WTC11 (cell line): ENCODE measurements around the gene USH1C. TPM values are rescaled to one million over a fixed set of nuclear protein-coding genes. Genes with fewer than 3 reads are reported as not detected.
A peak's percentile ranks its signal among the peaks of the same experiment; 100 is the strongest.

Experiments used
- ATAC-seq: fragments of 200-7000 bp; cut with Tn5 transposase; 2 replicates; pipeline ENCODE4 v1.10.0; 2021; ENCODE audit warnings: mild to moderate bottlenecking, moderate library complexity
- CTCF ChIA-PET: fragments of 300-600 bp; sonication (Branson Sonifier 250); formaldehyde crosslinking; loops from one replicate; lab custom pipeline; 2021; ENCODE audit warnings: antibody characterized with exemption; lab: Charles Lee
- POLR2A ChIA-PET: fragments of 350-600 bp; sonication (Branson Sonifier 250); formaldehyde crosslinking; loops from one replicate; lab custom pipeline; 2021; ENCODE audit warnings: antibody characterized with exemption; lab: Charles Lee
- DNase-seq: peaks from one replicate; pipeline ENCODE4 v3.0.0; 2021; ENCODE audit warnings: low spot score
- H3K27ac Mint-ChIP-seq: 2 replicates; pipeline ENCODE4 v1.8.0; 2021; ENCODE audit warnings: mixed read lengths
- H3K27me3 Mint-ChIP-seq: 2 replicates; pipeline ENCODE4 v1.8.0; 2021; ENCODE audit warnings: low read depth, mild to moderate bottlenecking, moderate library complexity, mixed read lengths
- H3K36me3 Mint-ChIP-seq: 2 replicates; pipeline ENCODE4 v1.8.0; 2021; ENCODE audit warnings: mixed read lengths
- H3K4me1 Mint-ChIP-seq: 2 replicates; pipeline ENCODE4 v1.8.0; 2022; ENCODE audit warnings: mixed read lengths
- H3K4me3 Mint-ChIP-seq: 2 replicates; pipeline ENCODE4 v1.8.0; 2021; ENCODE audit warnings: mild to moderate bottlenecking, moderate library complexity, mixed read lengths
- H3K9me3 Mint-ChIP-seq: 2 replicates; pipeline ENCODE4 v1.8.0; 2021; ENCODE audit warnings: mixed read lengths
- ATF1 ChIP-seq: sonication (generic); formaldehyde crosslinking; IDR thresholded peaks from 2 replicates; pipeline ENCODE4 v1.8.1; 2023; ENCODE audit warnings: mild to moderate bottlenecking, moderate library complexity, missing genetic modification reagents
- CREB1 ChIP-seq: sonication (generic); formaldehyde crosslinking; IDR thresholded peaks from 2 replicates; pipeline ENCODE4 v1.8.0; 2023; ENCODE audit warnings: mild to moderate bottlenecking, missing genetic modification reagents
- ELF4 ChIP-seq: sonication (generic); formaldehyde crosslinking; IDR thresholded peaks from 2 replicates; pipeline ENCODE4 v1.8.1; 2022; ENCODE audit warnings: low read depth, mild to moderate bottlenecking, moderate library complexity, missing genetic modification reagents
- EMX1 ChIP-seq: fragments of 250-450 bp; sonication (Bioruptor Pico); IDR thresholded peaks from 2 replicates; pipeline ENCODE4 v1.8.0; 2021; ENCODE audit warnings: mild to moderate bottlenecking
- ETV6 ChIP-seq: sonication (generic); formaldehyde crosslinking; IDR thresholded peaks from 2 replicates; pipeline ENCODE4 v1.8.1; 2022; ENCODE audit warnings: mild to moderate bottlenecking, missing genetic modification reagents
- FOXP4 ChIP-seq: sonication (generic); formaldehyde crosslinking; IDR thresholded peaks from 2 replicates; pipeline ENCODE4 v1.8.0; 2022; ENCODE audit warnings: mild to moderate bottlenecking, missing genetic modification reagents
- GABPB1 ChIP-seq: sonication (generic); formaldehyde crosslinking; IDR thresholded peaks from 2 replicates; pipeline ENCODE4 v1.8.1; 2023; ENCODE audit warnings: mild to moderate bottlenecking, missing genetic modification reagents
- IRF2 ChIP-seq: sonication (generic); formaldehyde crosslinking; IDR thresholded peaks from 2 replicates; pipeline ENCODE4 v1.8.0; 2022; ENCODE audit warnings: low read depth, missing genetic modification reagents, borderline replicate concordance
- KAT7 ChIP-seq: sonication (generic); formaldehyde crosslinking; IDR thresholded peaks from 2 replicates; pipeline ENCODE4 v1.8.1; 2023; ENCODE audit warnings: missing genetic modification reagents, mild to moderate bottlenecking, borderline replicate concordance
- MXD4 ChIP-seq: fragments of 250-450 bp; sonication (Bioruptor Pico); IDR thresholded peaks from 2 replicates; pipeline ENCODE4 v1.8.0; 2021; ENCODE audit warnings: mild to moderate bottlenecking, moderate library complexity, borderline replicate concordance
- MYBL2 ChIP-seq: sonication (generic); formaldehyde crosslinking; IDR thresholded peaks from 2 replicates; pipeline ENCODE4 v1.8.1; 2023; ENCODE audit warnings: mild to moderate bottlenecking, moderate library complexity, missing genetic modification reagents
- NR2C2 ChIP-seq: sonication (generic); formaldehyde crosslinking; IDR thresholded peaks from 2 replicates; pipeline ENCODE4 v1.8.0; 2022; ENCODE audit warnings: mild to moderate bottlenecking, missing genetic modification reagents
- NR3C1 ChIP-seq: sonication (generic); formaldehyde crosslinking; conservative IDR thresholded peaks from 2 replicates; pipeline ENCODE4 v1.8.1; 2023; ENCODE audit warnings: low read depth, mild to moderate bottlenecking, missing genetic modification reagents
- RORB ChIP-seq: fragments of 250-450 bp; sonication (Bioruptor Pico); IDR thresholded peaks from 2 replicates; pipeline ENCODE4 v1.9.0; 2021; ENCODE audit warnings: mild to moderate bottlenecking
- SMAD4 ChIP-seq: sonication (generic); formaldehyde crosslinking; IDR thresholded peaks from 2 replicates; pipeline ENCODE4 v1.8.0; 2022; ENCODE audit warnings: mild to moderate bottlenecking, missing genetic modification reagents
- USF1 ChIP-seq: sonication (generic); formaldehyde crosslinking; IDR thresholded peaks from 2 replicates; pipeline ENCODE4 v1.8.0; 2022; ENCODE audit warnings: mild to moderate bottlenecking, missing genetic modification reagents
- ZNF219 ChIP-seq: sonication (generic); formaldehyde crosslinking; IDR thresholded peaks from 2 replicates; pipeline ENCODE4 v1.8.0; 2023; ENCODE audit warnings: missing genetic modification reagents, mild to moderate bottlenecking, borderline replicate concordance
- ZNF671 ChIP-seq: fragments of 250-450 bp; sonication (Bioruptor Pico); IDR thresholded peaks from 2 replicates; pipeline ENCODE4 v1.8.0; 2021; ENCODE audit warnings: mild to moderate bottlenecking
- total RNA-seq: library from RNA; stranded (reverse); gene quantifications from 3 replicates; pipeline ENCODE4 v1.2.3, GENCODE V29; 2021
- TF ChIP-seq, protein P1 (sequence below): sonication (generic); formaldehyde crosslinking; IDR thresholded peaks from 2 replicates; pipeline ENCODE4 v1.8.1; 2022; ENCODE audit warnings: mild to moderate bottlenecking, moderate library complexity, missing genetic modification reagents
- TF ChIP-seq, protein P2 (sequence below): sonication (generic); formaldehyde crosslinking; IDR thresholded peaks from 2 replicates; pipeline ENCODE4 v1.8.1; 2022; ENCODE audit warnings: low read depth, missing genetic modification reagents, borderline replicate concordance

USH1C gene
- total RNA-seq, 1 experiment from 2014 or later, result 3.9 TPM

DNA sequence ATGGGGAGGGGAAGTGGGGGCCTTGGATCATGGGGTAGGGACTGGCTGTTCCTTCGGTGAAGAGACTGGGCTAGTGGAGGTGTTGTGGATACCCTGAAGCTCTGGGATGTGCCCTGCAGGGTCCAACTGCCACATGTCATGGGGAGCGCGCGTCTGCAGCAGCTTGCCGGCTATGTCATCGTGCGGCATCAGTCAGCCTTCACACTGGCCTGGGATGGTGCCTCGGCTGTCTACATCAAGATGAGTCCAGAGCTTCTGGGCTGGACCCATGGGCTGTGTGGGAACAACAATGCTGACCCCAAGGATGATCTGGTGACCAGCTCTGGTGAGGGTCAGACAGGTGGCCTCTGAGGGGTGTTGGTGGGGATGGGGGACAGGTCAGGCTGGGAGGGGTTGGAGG, 12.8 kb upstream of the USH1C start:
- peak; percentile 1 for DNase-seq
- Mint-ChIP-seq H3K4me1 (no peaks in the 10 kb centered on the region), H3K4me3 (no peak overlapping the region), H3K27ac (no peak overlapping the region), H3K36me3 (no peaks in the 10 kb centered on the region), H3K27me3 (no peaks in the 10 kb centered on the region), H3K9me3 (no peaks in the 10 kb centered on the region)
- ChIA-PET CTCF (interaction anchor here (1.2 to 3.8 kb wide), 2 partner anchors 9 to 29 kb away, joined by 4 to 17 read pairs; partner anchors contain the start of gene OTOG), POLR2A (no interaction called here)
- TF ChIP-seq MYBL2 (CRISPR knock-in tag) (no peak), RORB (CRISPR knock-in tag) (no peak), CREB1 (CRISPR knock-in tag) (no peak), MXD4 (CRISPR knock-in tag) (no peak), ATF1 (CRISPR knock-in tag) (no peak), USF1 (no peak)
- ATAC-seq, result no peak

DNA sequence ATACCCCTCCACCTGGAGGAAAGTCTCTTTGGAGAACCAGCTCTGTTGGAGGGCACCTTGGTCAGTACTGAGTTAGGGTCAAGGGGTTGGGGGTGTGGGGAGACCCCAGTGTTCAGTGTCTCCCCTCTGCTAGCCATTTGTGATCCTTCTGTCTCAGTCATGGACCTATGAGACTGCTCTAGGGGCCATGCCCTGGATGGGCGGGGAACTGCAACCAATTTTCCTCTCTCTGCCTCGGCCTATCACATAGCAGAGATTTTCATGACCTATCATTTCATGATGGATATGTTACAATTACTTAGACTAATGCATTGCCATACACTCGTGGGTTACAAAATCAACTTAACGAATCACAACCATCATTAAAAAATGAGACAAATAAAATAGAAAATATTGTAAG, 10.3 kb upstream of the USH1C start:
- Mint-ChIP-seq H3K27ac (no peak overlapping the region), H3K4me3 (no peak overlapping the region), H3K4me1 (peaks cover 3% of the 10 kb centered on the region; the same call in 1 of the 2 replicates), H3K9me3 (no peaks in the 10 kb centered on the region), H3K36me3 (no peaks in the 10 kb centered on the region), H3K27me3 (no peaks in the 10 kb centered on the region; the same call in 1 of the 2 replicates)
- DNase-seq, result no peak
- POLR2A ChIA-PET, result no interaction called here
- TF ChIP-seq RORB (CRISPR knock-in tag) (no peak), ZNF219 (CRISPR knock-in tag) (no peak), SMAD4 (CRISPR knock-in tag) (no peak), ETV6 (CRISPR knock-in tag) (no peak), GABPB1 (no peak), FOXP4 (no peak), EMX1 (CRISPR knock-in tag) (no peak), IRF2 (CRISPR knock-in tag) (no peak), ZNF671 (no peak)
- TF ChIP-seq, protein P1, sequence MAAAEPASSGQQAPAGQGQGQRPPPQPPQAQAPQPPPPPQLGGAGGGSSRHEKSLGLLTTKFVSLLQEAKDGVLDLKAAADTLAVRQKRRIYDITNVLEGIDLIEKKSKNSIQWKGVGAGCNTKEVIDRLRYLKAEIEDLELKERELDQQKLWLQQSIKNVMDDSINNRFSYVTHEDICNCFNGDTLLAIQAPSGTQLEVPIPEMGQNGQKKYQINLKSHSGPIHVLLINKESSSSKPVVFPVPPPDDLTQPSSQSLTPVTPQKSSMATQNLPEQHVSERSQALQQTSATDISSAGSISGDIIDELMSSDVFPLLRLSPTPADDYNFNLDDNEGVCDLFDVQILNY (CRISPR knock-in tag), result no peak
- ATAC-seq, result peak; percentile 71
- CTCF ChIA-PET, result interaction anchor here (1.9 kb wide), 1 partner anchor 10 kb away, joined by 10 read pairs; no protein-coding TSS in a partner anchor

DNA sequence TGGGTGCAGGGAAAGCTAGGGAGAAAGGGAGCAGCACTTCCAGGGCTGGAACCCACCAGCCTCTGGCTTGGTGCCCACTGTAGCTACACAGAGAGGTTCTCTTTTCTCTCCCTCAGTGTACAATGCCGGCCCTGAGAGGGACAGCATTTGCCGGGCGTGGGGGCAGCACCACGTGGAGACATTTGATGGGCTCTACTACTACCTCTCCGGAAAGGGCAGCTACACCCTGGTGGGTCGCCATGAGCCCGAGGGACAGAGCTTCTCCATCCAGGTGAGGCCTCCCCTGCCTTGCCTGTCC, 9.0 kb upstream of the USH1C start:
- Mint-ChIP-seq H3K4me1 (peaks cover 9% of the 10 kb centered on the region), H3K36me3 (no peaks in the 10 kb centered on the region), H3K27me3 (peaks cover 2% of the 10 kb centered on the region), H3K9me3 (no peaks in the 10 kb centered on the region), H3K27ac (no peak overlapping the region), H3K4me3 (no peak overlapping the region)
- CTCF ChIA-PET, result interaction anchor here (0.7 to 8.4 kb wide), 4 partner anchors 12 to 353 kb away, joined by 3 to 104 read pairs (median 8); no protein-coding TSS in a partner anchor
- ATAC-seq, result no peak
- TF ChIP-seq NR2C2 (CRISPR knock-in tag) (no peak), ELF4 (CRISPR knock-in tag) (no peak), NR3C1 (CRISPR knock-in tag) (no peak), KAT7 (CRISPR knock-in tag) (no peak), MYBL2 (CRISPR knock-in tag) (no peak)
- TF ChIP-seq, protein P2, sequence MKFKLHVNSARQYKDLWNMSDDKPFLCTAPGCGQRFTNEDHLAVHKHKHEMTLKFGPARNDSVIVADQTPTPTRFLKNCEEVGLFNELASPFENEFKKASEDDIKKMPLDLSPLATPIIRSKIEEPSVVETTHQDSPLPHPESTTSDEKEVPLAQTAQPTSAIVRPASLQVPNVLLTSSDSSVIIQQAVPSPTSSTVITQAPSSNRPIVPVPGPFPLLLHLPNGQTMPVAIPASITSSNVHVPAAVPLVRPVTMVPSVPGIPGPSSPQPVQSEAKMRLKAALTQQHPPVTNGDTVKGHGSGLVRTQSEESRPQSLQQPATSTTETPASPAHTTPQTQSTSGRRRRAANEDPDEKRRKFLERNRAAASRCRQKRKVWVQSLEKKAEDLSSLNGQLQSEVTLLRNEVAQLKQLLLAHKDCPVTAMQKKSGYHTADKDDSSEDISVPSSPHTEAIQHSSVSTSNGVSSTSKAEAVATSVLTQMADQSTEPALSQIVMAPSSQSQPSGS, result no peak
- DNase-seq, result no peak
- POLR2A ChIA-PET, result no interaction called here
